ENCODE results near the gene SENP3. TPM values are rescaled to one million over a fixed set of nuclear protein-coding genes. Genes with fewer than 3 reads are reported as not detected.

Gene SENP3
- total and polyA plus RNA-seq, 4 donors, result 4.9 to 29.2 (median 19.7) TPM

- no peak for DNase-seq (ENCODE audit: low spot score)
- peak overlapping the region in 1 of 2 donors; percentile 45 for H3K27ac ChIP-seq (ENCODE audit: low read depth in 1 of 2, low read length in 2 of 2)
- peaks cover 12 to 63% (median 53%) of the 10 kb centered on the region in 4 donors for H3K4me1 ChIP-seq (ENCODE audit: control insufficient read depth in 4 of 4, insufficient read depth in 4 of 4, low read length in 3 of 4)
- H3K9me3 ChIP-seq (ENCODE audit: control insufficient read depth in 4 of 4, low read length in 3 of 4), result no peaks in the 10 kb centered on the region
- TF ChIP-seq EGR1 (IDR thresholded peaks at IDR 0.05; ENCODE audit: low read depth in 2 of 2) (no peak), RAD21 (IDR thresholded peaks at IDR 0.05) (no peak), HNF4A (conservative IDR thresholded peaks at IDR 0.05) (no peak), SP1 (IDR thresholded peaks at IDR 0.05) (no peak), FOXA1 (IDR thresholded peaks at IDR 0.05) (no peak), YY1 (IDR thresholded peaks at IDR 0.05) (no peak), FOXA2 (IDR thresholded peaks at IDR 0.05) (no peak), JUND (IDR thresholded peaks at IDR 0.05) (no peak), RXRA (IDR thresholded peaks at IDR 0.05) (no peak)
- TF ChIP-seq, protein P1, sequence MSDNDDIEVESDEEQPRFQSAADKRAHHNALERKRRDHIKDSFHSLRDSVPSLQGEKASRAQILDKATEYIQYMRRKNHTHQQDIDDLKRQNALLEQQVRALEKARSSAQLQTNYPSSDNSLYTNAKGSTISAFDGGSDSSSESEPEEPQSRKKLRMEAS (IDR thresholded peaks at IDR 0.05), result no peak
- TF ChIP-seq, protein P2, sequence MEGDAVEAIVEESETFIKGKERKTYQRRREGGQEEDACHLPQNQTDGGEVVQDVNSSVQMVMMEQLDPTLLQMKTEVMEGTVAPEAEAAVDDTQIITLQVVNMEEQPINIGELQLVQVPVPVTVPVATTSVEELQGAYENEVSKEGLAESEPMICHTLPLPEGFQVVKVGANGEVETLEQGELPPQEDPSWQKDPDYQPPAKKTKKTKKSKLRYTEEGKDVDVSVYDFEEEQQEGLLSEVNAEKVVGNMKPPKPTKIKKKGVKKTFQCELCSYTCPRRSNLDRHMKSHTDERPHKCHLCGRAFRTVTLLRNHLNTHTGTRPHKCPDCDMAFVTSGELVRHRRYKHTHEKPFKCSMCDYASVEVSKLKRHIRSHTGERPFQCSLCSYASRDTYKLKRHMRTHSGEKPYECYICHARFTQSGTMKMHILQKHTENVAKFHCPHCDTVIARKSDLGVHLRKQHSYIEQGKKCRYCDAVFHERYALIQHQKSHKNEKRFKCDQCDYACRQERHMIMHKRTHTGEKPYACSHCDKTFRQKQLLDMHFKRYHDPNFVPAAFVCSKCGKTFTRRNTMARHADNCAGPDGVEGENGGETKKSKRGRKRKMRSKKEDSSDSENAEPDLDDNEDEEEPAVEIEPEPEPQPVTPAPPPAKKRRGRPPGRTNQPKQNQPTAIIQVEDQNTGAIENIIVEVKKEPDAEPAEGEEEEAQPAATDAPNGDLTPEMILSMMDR (IDR thresholded peaks at IDR 0.05; ENCODE audit: low read depth, low read length, missing input control), result no peak
- H3K9ac ChIP-seq (ENCODE audit: low read depth in 1 of 2, low read length in 2 of 2), result no peak overlapping the region
- peak overlapping the region in 1 of 3 donors; percentile 1 for H3K4me3 ChIP-seq (ENCODE audit: low read depth in 1 of 3, low read length in 3 of 3)
- H3K27me3 ChIP-seq (ENCODE audit: control insufficient read depth in 4 of 4, insufficient read depth in 4 of 4, low read length in 3 of 4), result no peaks in the 10 kb centered on the region
- peaks cover 20 to 47% (median 43%) of the 10 kb centered on the region in 4 donors for H3K36me3 ChIP-seq (ENCODE audit: control insufficient read depth in 4 of 4, insufficient read depth in 3 of 4, low read depth in 1 of 4, low read length in 3 of 4)
- 83% methylated on average over 1 of the region's 1 CpG for WGBS
These were observed 13.8 kb downstream of the SENP3 start for GRCh38 chr17:7575481-7575883.

DNA sequence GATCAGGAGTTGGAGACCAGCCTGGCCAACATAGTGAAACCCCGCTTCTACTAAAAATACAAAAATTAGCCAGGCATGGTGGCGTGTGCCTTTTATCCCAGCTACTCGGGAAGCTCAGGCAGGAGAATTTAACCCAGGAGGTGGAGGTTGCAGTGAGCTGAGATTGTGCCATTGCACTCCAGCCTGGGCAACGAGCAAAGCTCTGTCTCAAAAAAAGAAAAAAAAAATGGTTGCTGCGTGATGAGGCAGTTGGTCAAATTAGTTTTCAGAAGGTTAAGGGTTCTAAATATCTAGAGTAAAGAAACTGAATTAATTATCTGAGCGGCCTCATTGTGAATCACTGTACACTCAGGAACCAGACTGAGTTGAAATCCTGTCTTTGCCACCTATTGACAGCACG, 14.2 kb downstream of the SENP3 start:
- peak overlapping the region in 1 of 2 donors; percentile 45 for H3K27ac ChIP-seq (ENCODE audit: low read depth in 1 of 2, low read length in 2 of 2)
- no peak overlapping the region for H3K4me3 ChIP-seq (ENCODE audit: low read depth in 1 of 3, low read length in 3 of 3)
- TF ChIP-seq FOXA1 (IDR thresholded peaks at IDR 0.05) (no peak), SP1 (IDR thresholded peaks at IDR 0.05) (no peak), ZBTB33 (IDR thresholded peaks at IDR 0.05) (no peak), RAD21 (IDR thresholded peaks at IDR 0.05) (no peak), JUND (IDR thresholded peaks at IDR 0.05) (no peak)
- no peak for DNase-seq (ENCODE audit: low spot score)
- WGBS, result 84% methylated on average over 7 of the region's 7 CpGs
- H3K9me3 ChIP-seq (ENCODE audit: control insufficient read depth in 4 of 4, low read length in 3 of 4), result no peaks in the 10 kb centered on the region
- no peak overlapping the region for H3K9ac ChIP-seq (ENCODE audit: low read depth in 1 of 2, low read length in 2 of 2)
- no peaks in the 10 kb centered on the region for H3K27me3 ChIP-seq (ENCODE audit: control insufficient read depth in 4 of 4, insufficient read depth in 4 of 4, low read length in 3 of 4)
- H3K4me1 ChIP-seq (ENCODE audit: control insufficient read depth in 4 of 4, insufficient read depth in 4 of 4, low read length in 3 of 4), result peaks cover 12 to 68% (median 57%) of the 10 kb centered on the region in 4 donors
- H3K36me3 ChIP-seq (ENCODE audit: control insufficient read depth in 4 of 4, insufficient read depth in 3 of 4, low read depth in 1 of 4, low read length in 3 of 4), result peaks cover 20 to 42% (median 41%) of the 10 kb centered on the region in 4 donors

DNA sequence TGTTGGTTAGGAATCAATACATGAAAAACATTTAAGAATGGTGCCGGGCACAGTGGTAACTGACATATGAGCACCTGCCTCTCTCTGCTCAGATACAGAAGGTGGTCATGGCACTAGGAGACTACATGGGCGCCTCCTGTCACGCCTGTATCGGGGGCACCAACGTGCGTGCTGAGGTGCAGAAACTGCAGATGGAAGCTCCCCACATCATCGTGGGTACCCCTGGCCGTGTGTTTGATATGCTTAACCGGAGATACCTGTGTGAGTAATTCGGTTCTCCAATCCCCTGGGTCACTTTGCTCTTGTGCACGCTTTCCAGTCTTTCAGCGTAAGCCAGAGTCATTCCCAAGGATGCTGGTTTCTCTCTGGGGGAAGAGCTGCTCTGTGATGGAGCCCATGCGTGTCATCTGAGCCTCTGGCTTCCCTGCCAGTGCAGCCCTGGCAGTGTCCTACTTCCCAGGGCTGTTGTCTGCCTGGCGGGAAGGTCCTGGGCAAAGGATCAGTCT, 14.8 kb downstream of the SENP3 start:
- Histone ChIP-seq H3K27me3 (ENCODE audit: control insufficient read depth in 4 of 4, insufficient read depth in 4 of 4, low read length in 3 of 4) (no peaks in the 10 kb centered on the region), H3K4me1 (ENCODE audit: control insufficient read depth in 4 of 4, insufficient read depth in 4 of 4, low read length in 3 of 4) (peaks cover 12 to 70% (median 56%) of the 10 kb centered on the region in 4 donors), H3K27ac (ENCODE audit: low read depth in 1 of 2, low read length in 2 of 2) (no peak overlapping the region), H3K4me3 (ENCODE audit: low read depth in 1 of 3, low read length in 3 of 3) (no peak overlapping the region), H3K9ac (ENCODE audit: low read depth in 1 of 2, low read length in 2 of 2) (no peak overlapping the region), H3K9me3 (ENCODE audit: control insufficient read depth in 4 of 4, low read length in 3 of 4) (no peaks in the 10 kb centered on the region), H3K36me3 (ENCODE audit: control insufficient read depth in 4 of 4, insufficient read depth in 3 of 4, low read depth in 1 of 4, low read length in 3 of 4) (peaks cover 20 to 42% (median 41%) of the 10 kb centered on the region in 4 donors)
- no peak for DNase-seq (ENCODE audit: low spot score)
- peak in 1 of 2 donors; percentile 19 for TF ChIP-seq HNF4A (conservative IDR thresholded peaks at IDR 0.05)
- no peak for TF ChIP-seq GABPA (IDR thresholded peaks at IDR 0.05 in 1 of 2, conservative IDR thresholded peaks at IDR 0.05 in 1 of 2)
- 88% methylated on average over 14 of the region's 14 CpGs for WGBS

Data from liver (tissue), 9 donors.